GM12891 (cell line): ENCODE measurements around the gene CDH4.

Source experiments
- DNase-seq: peaks from one replicate; pipeline ENCODE4 v3.0.0; 2011; ENCODE audit warnings: low spot score; ENCODE audit not compliant: insufficient read length
- FAIRE-seq: peaks from 2 replicates; lab custom pipeline; 2011; peaks lifted over from hg19 to GRCh38; lab: Jason Lieb, UNC
- PAX5 ChIP-seq: IDR thresholded peaks from 2 replicates; pipeline ENCODE4 v1.6.1; 2011; ENCODE audit warnings: low read length, moderate library complexity, mild to moderate bottlenecking; ENCODE audit not compliant: insufficient read depth, severe bottlenecking
- POLR2A ChIP-seq: IDR thresholded peaks from 2 replicates; pipeline ENCODE4 v1.6.1; 2011; ENCODE audit warnings: low read depth, low read length, control low read depth
- POLR2AphosphoS5 ChIP-seq: IDR thresholded peaks from 2 replicates; pipeline ENCODE4 v1.6.1; 2011; ENCODE audit warnings: low read depth, low read length, control low read depth
- POU2F2 ChIP-seq: IDR thresholded peaks from 2 replicates; pipeline ENCODE4 v1.6.1; 2011; ENCODE audit warnings: low read depth, mild to moderate bottlenecking, control low read depth, low read length, moderate library complexity
- SPI1 ChIP-seq: IDR thresholded peaks from 2 replicates; pipeline ENCODE4 v1.6.1; 2011; ENCODE audit warnings: low read depth, low read length, control low read depth
- TAF1 ChIP-seq: IDR thresholded peaks from 2 replicates; pipeline ENCODE4 v1.6.1; 2011; ENCODE audit warnings: low read depth, low read length, control low read depth

The CDH4 gene

GRCh38 chr20:61841966-61842365 is 589.9 kb downstream of the CDH4 start:
- no peak for DNase-seq
- no peak for TF ChIP-seq POLR2A
- TF ChIP-seq POLR2AphosphoS5, result no peak
- no peak for TF ChIP-seq SPI1
- TF ChIP-seq POU2F2, result no peak
- TF ChIP-seq TAF1, result no peak
- no peak for TF ChIP-seq PAX5
- no peak for FAIRE-seq

GRCh38 chr20:61844621-61845020 is 592.6 kb downstream of the CDH4 start:
- FAIRE-seq, result no peak

GRCh38 chr20:61845233-61845671 is 593.2 kb downstream of the CDH4 start:
- no peak for FAIRE-seq

More at GRCh38 chr20:61844621-61845020, 592.6 kb downstream of the CDH4 start:
- no peak for DNase-seq
- TF ChIP-seq POLR2AphosphoS5 (no peak), TAF1 (no peak), SPI1 (no peak), PAX5 (no peak), POU2F2 (no peak)

GRCh38 chr20:61846074-61846473 is 594.0 kb downstream of the CDH4 start:
- no peak for TF ChIP-seq POLR2AphosphoS5
- DNase-seq (no peak), FAIRE-seq (no peak)

More at GRCh38 chr20:61845233-61845671, 593.2 kb downstream of the CDH4 start:
- no peak for TF ChIP-seq POLR2AphosphoS5
- no peak for TF ChIP-seq POLR2A
- TF ChIP-seq PAX5, result no peak
- no peak for TF ChIP-seq POU2F2
- no peak for TF ChIP-seq SPI1
- no peak for TF ChIP-seq TAF1
- DNase-seq, result no peak

- TF ChIP-seq PAX5 (no peak), SPI1 (no peak)
- no peak for FAIRE-seq
- DNase-seq, result no peak
Observed at GRCh38 chr20:61846741-61847419, 594.8 kb downstream of the CDH4 start.

- DNase-seq, result no peak
- FAIRE-seq, result no peak
- TF ChIP-seq SPI1 (no peak), POU2F2 (no peak), POLR2A (no peak)
Observed at GRCh38 chr20:61847420-61847748, 595.3 kb downstream of the CDH4 start.

GRCh38 chr20:61847986-61848385 is 595.9 kb downstream of the CDH4 start:
- no peak for FAIRE-seq
- no peak for DNase-seq
- TF ChIP-seq POLR2A (no peak), POLR2AphosphoS5 (no peak), POU2F2 (no peak), TAF1 (no peak), SPI1 (no peak), PAX5 (no peak)

- TF ChIP-seq SPI1 (no peak), POLR2AphosphoS5 (no peak), POLR2A (no peak), PAX5 (no peak), POU2F2 (no peak), TAF1 (no peak)
- DNase-seq, result no peak
- no peak for FAIRE-seq
Observed at GRCh38 chr20:61848851-61849250, 596.8 kb downstream of the CDH4 start.

- DNase-seq, result no peak
- FAIRE-seq, result no peak
- no peak for TF ChIP-seq TAF1
- no peak for TF ChIP-seq PAX5
- no peak for TF ChIP-seq SPI1
- TF ChIP-seq POLR2AphosphoS5, result no peak
- no peak for TF ChIP-seq POLR2A
- TF ChIP-seq POU2F2, result no peak
Observed at GRCh38 chr20:61849376-61849775, 597.3 kb downstream of the CDH4 start.

- FAIRE-seq (no peak), DNase-seq (no peak)
- no peak for TF ChIP-seq POLR2A
- TF ChIP-seq PAX5, result no peak
- no peak for TF ChIP-seq POU2F2
- no peak for TF ChIP-seq TAF1
- TF ChIP-seq SPI1, result no peak
- TF ChIP-seq POLR2AphosphoS5, result no peak
Observed at GRCh38 chr20:61849822-61850221, 597.8 kb downstream of the CDH4 start.
